SU-DHL-6 (cell line): Measurements from ENCODE around the gene RNF111.

ENCODE experiments used
- CTCF ChIP-seq: fragments of 200-600 bp; sonication (generic); IDR thresholded peaks from one replicate; pipeline ENCODE4 v1.5.1; 2017; ENCODE audit warnings: antibody characterized with exemption, mild to moderate bottlenecking, low read length, moderate library complexity; ENCODE audit not compliant: insufficient read depth, poor library complexity, severe bottlenecking
- EZH2phosphoT487 ChIP-seq: fragments of 200-600 bp; sonication (generic), shearing (Covaris generic); conservative IDR thresholded peaks from 2 replicates; pipeline ENCODE4 v1.6.1; 2018; ENCODE audit warnings: mild to moderate bottlenecking, antibody characterized with exemption, low read length, moderate library complexity, mixed read lengths

- no peak for TF ChIP-seq CTCF
- no peak for TF ChIP-seq EZH2phosphoT487
Measured at GRCh38 chr15:59119625-59120024, 132.2 kb downstream of the RNF111 start.
